ENCODE results near the gene MCOLN3.

GRCh38 chr1:84997667-84998600 is 50.4 kb downstream of the MCOLN3 start:
- TF ChIP-seq TEAD2 (tag; IDR thresholded peaks at IDR 0.05) (no peak), ZNF224 (CRISPR knock-in tag; IDR thresholded peaks at IDR 0.05) (no peak), TBP (optimal IDR thresholded peaks at IDR 0.05; ENCODE audit: low read depth, low read length) (no peak), TAF15 (IDR thresholded peaks at IDR 0.05; ENCODE audit: low read depth, low read length) (no peak), STAT5B (CRISPR knock-in tag; IDR thresholded peaks at IDR 0.05) (no peak)
